Measurements from ENCODE around the gene BTF3L4.

DNA sequence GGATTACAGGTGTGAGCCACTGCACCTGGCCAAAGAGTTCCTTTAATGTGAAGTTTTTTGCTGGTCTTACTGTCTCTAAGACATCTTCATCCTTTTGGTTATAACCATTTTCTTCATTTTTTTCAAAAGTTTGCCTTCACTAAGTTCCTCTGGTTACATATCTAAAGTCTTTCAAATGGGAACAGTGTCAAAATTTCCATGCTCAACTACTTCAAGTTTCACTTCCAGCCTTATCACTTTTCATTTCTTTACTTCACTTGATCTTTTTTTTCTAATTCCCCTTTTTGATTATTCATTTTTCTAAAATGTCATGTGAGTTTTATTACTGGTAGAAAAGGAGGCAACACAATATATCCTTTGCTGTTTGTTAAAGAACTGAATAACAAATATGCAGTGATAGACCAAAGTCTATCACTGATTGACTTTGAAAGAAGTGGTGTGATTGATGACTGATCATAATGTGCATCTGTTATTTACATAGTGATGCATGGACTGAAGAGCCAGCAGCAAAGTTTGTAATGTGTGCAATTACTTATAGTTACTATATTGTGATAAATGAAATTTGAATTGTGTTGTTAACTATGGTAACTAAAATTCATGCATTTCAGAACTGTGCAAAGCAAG lies 69.8 kb downstream of the BTF3L4 start:
- TF ChIP-seq, protein P1, sequence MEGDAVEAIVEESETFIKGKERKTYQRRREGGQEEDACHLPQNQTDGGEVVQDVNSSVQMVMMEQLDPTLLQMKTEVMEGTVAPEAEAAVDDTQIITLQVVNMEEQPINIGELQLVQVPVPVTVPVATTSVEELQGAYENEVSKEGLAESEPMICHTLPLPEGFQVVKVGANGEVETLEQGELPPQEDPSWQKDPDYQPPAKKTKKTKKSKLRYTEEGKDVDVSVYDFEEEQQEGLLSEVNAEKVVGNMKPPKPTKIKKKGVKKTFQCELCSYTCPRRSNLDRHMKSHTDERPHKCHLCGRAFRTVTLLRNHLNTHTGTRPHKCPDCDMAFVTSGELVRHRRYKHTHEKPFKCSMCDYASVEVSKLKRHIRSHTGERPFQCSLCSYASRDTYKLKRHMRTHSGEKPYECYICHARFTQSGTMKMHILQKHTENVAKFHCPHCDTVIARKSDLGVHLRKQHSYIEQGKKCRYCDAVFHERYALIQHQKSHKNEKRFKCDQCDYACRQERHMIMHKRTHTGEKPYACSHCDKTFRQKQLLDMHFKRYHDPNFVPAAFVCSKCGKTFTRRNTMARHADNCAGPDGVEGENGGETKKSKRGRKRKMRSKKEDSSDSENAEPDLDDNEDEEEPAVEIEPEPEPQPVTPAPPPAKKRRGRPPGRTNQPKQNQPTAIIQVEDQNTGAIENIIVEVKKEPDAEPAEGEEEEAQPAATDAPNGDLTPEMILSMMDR (conservative IDR thresholded peaks at IDR 0.05), result no peak
- TF ChIP-seq ZFX (IDR thresholded peaks at IDR 0.05), result no peak
